Measurements from ENCODE around the gene SEM1. TPM values are rescaled to one million over a fixed set of nuclear protein-coding genes. Genes with fewer than 3 reads are reported as not detected.

The SEM1 gene
- total and polyA plus RNA-seq, 12 donors: 8.9 to 483 (median 52.6) TPM

GRCh38 chr7:96640054-96640453, 69.6 kb downstream of the SEM1 start:
- TF ChIP-seq POLR2A (IDR thresholded peaks at IDR 0.05) (no peak), CTCF (IDR thresholded peaks at IDR 0.05) (no peak)
- 83 to 98% (median 92%) methylated on average over 2 of the region's 2 CpGs for WGBS, 4 donors
- H3K4me3 ChIP-seq: no peak overlapping the region
- H3K27me3 ChIP-seq: no peaks in the 10 kb centered on the region
- no peaks in the 10 kb centered on the region for H3K4me1 ChIP-seq (replicated peaks in 1 of 2)
- H3K27ac ChIP-seq: no peak overlapping the region
- H3K9me3 ChIP-seq (replicated peaks in 1 of 3): no peaks in the 10 kb centered on the region
- intact Hi-C loops (cut with DNase I): no loop called here
- no peaks in the 10 kb centered on the region for H3K36me3 ChIP-seq (replicated peaks in 1 of 2)
- DNase-seq: no peak

Data from adrenal gland (tissue), 12 donors.